IPS DF 4.7 (cell line): ENCODE results near the gene GPBP1L1.
A peak's percentile ranks its signal among the peaks of the same experiment; 100 is the strongest.
"Not testable (repeated sequence)": the region's sequence is repeated elsewhere in the genome, so short reads cannot be mapped to it uniquely, and the experiment has no call there.

Source experiments
- DNase-seq: peaks from one replicate; pipeline ENCODE4 v3.0.0-alpha.2; 2013; ENCODE audit warnings: low spot score; ENCODE audit errors: extremely low read depth

The GPBP1L1 gene

GRCh38 chr1:45686288-45687013 is at the start of gene GPBP1L1:
Gene GPBP1L1 (minus strand): TSS chr1:45686533. CDS start chr1:45659087, 27,446 bp downstream.
- DNase-seq: no peak

GRCh38 chr1:45730780-45731319 is 44.5 kb upstream of the GPBP1L1 start:
- no peak for DNase-seq

- peak; percentile 14 for DNase-seq
Measured at GRCh38 chr1:45730075-45730779, 43.9 kb upstream of the GPBP1L1 start.

GRCh38 chr1:45726007-45726406 is 39.7 kb upstream of the GPBP1L1 start:
- not testable (repeated sequence) for DNase-seq

- DNase-seq: no peak
Measured at GRCh38 chr1:45723248-45723930, 37.1 kb upstream of the GPBP1L1 start.

GRCh38 chr1:45722809-45723208 is 36.5 kb upstream of the GPBP1L1 start:
- no peak for DNase-seq

- DNase-seq: no peak
Measured at GRCh38 chr1:45721207-45721606, 34.9 kb upstream of the GPBP1L1 start.

- no peak for DNase-seq
Measured at GRCh38 chr1:45718289-45718688, 32.0 kb upstream of the GPBP1L1 start.

- not testable (repeated sequence) for DNase-seq
Measured at GRCh38 chr1:45717386-45717785, 31.1 kb upstream of the GPBP1L1 start.

GRCh38 chr1:45716700-45717099 is 30.4 kb upstream of the GPBP1L1 start:
- DNase-seq: no peak

- DNase-seq: no peak
Measured at GRCh38 chr1:45713711-45714110, 27.4 kb upstream of the GPBP1L1 start.

GRCh38 chr1:45704637-45705036 is 18.3 kb upstream of the GPBP1L1 start:
- no peak for DNase-seq

- DNase-seq: no peak
Measured at GRCh38 chr1:45694823-45695222, 8.5 kb upstream of the GPBP1L1 start.

GRCh38 chr1:45693811-45694210 is 7.5 kb upstream of the GPBP1L1 start:
- DNase-seq: not testable (repeated sequence)

GRCh38 chr1:45687754-45688740 is 1.7 kb upstream of the GPBP1L1 start, which contains the start of gene TMEM69:
Gene TMEM69 (plus strand): TSS chr1:45688181. CDS start chr1:45691069, 2,888 bp downstream.
- DNase-seq: no peak

- DNase-seq: peak; percentile 96
Measured at GRCh38 chr1:45687014-45687753, 851 bp upstream of the GPBP1L1 start.

GRCh38 chr1:45686015-45686287 is 382 bp downstream of the GPBP1L1 start:
- no peak for DNase-seq

- no peak for DNase-seq
Measured at GRCh38 chr1:45685308-45686014, 872 bp downstream of the GPBP1L1 start.

- no peak for DNase-seq
Measured at GRCh38 chr1:45684402-45684801, 1.9 kb downstream of the GPBP1L1 start.

GRCh38 chr1:45682942-45683341 is 3.4 kb downstream of the GPBP1L1 start:
- DNase-seq: no peak
